IMR-90 (cell line): ENCODE data around the gene BRINP1.

Source experiments
- CTCF ChIP-seq: conservative IDR thresholded peaks from 2 replicates; pipeline ENCODE4 v1.5.1; 2012; ENCODE audit warnings: mild to moderate bottlenecking, low read depth, low read length, improper control_type of control experiment
- POLR2A ChIP-seq: IDR thresholded peaks from 2 replicates; pipeline ENCODE4 v1.6.1; 2012; ENCODE audit warnings: mild to moderate bottlenecking, low read depth, low read length
- RAD21 ChIP-seq: IDR thresholded peaks from 2 replicates; pipeline ENCODE4 v1.6.1; 2012; ENCODE audit warnings: low read length, improper control_type of control experiment
- RCOR1 ChIP-seq: IDR thresholded peaks from 2 replicates; pipeline ENCODE4 v1.6.1; 2012; ENCODE audit warnings: mild to moderate bottlenecking, low read length, improper control_type of control experiment; ENCODE audit not compliant: insufficient replicate concordance
- TF ChIP-seq, protein P1 (sequence below): fragments of 150-350 bp; IDR thresholded peaks from 2 replicates; pipeline ENCODE4 v1.6.1; 2017; ENCODE audit warnings: mild to moderate bottlenecking, antibody characterized with exemption, low read length, low read depth

GRCh38 chr9:119418721-119419120 lies 49.5 kb upstream of the BRINP1 start:
- TF ChIP-seq CTCF (no peak), RCOR1 (no peak), POLR2A (no peak), RAD21 (no peak)
- TF ChIP-seq, protein P1, sequence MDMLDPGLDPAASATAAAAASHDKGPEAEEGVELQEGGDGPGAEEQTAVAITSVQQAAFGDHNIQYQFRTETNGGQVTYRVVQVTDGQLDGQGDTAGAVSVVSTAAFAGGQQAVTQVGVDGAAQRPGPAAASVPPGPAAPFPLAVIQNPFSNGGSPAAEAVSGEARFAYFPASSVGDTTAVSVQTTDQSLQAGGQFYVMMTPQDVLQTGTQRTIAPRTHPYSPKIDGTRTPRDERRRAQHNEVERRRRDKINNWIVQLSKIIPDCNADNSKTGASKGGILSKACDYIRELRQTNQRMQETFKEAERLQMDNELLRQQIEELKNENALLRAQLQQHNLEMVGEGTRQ: no peak
